Heart left ventricle (tissue), 13 donors: ENCODE measurements around the gene S1PR3.

ENCODE experiments used
- CTCF ChIP-seq, 12 donors: fragments of 200-600 bp; sonication (generic) in 4 of 12; IDR thresholded peaks; one replicate each; pipeline versions ENCODE4 v1.5.0 to v1.8.0; 2018 to 2022; ENCODE audit warnings: antibody characterized with exemption in 12 of 12, mild to moderate bottlenecking in 5 of 12
- POLR2A ChIP-seq, 2 donors: fragments of 450-650 bp; IDR thresholded peaks; one replicate each; pipeline ENCODE4 v1.6.1; 2017; ENCODE audit warnings: antibody characterized with exemption in 2 of 2, mild to moderate bottlenecking in 2 of 2, moderate library complexity in 2 of 2
- donor health status: ischemic (EF 13 %, LVEDD 7.1; RV severe dilation, severe dysfunction).
- donor health status: DM: no; HTN: yes; CAD: no.
- donor health status: DM: no; HTN: no; CAD: no.
- donor health status: ischemic (EF 25% LVEDD 6.9; RV normal size, moderate dysfunction).
- donor health status: ischemic (EF 25% LVEDD 5.7; RV mildly dilated, moderate dysfunction).
- donor health status: ischemic (EF 35%, LVEDD 5.7; RV mildly dilated, moderate dysfunction).
- donor health status: nonischemic (EF 11% LVEDD 7.7; RV severe dilation, severe dysfunction).
- donor health status: DM: yes; HTN: yes; CAD: no.
- donor health status: PGD.
- donor health status: ischemic (EF 29% LVEDD 5.4; RV normal size, mild dysfunction).
- donor health status: nonischemic (EF 23%, LVEDD 6.1; RV moderate dilation, normal function).

- TF ChIP-seq POLR2A (IDR thresholded peaks at IDR 0.05), result no peak
- no peak for TF ChIP-seq CTCF (IDR thresholded peaks at IDR 0.05)
Observed at GRCh38 chr9:88996046-88996920, 5.0 kb downstream of the S1PR3 start.
